Renal cortical epithelial cell (primary cell): ENCODE measurements around the gene DOCK4. TPM values are rescaled to one million over a fixed set of nuclear protein-coding genes. Genes with fewer than 3 reads are reported as not detected.
A peak's percentile ranks its signal among the peaks of the same experiment; 100 is the strongest.

Experiments used
- DNase-seq: peaks from one replicate; pipeline ENCODE4 v3.0.0-alpha.2; 2011; ENCODE audit warnings: low read depth
- total RNA-seq: library from RNA; depleted of rRNA; stranded (reverse); fragments of >200 nt; gene quantifications from 2 replicates; pipeline ENCODE4 v1.2.3, GENCODE V29; 2014

Gene DOCK4
- total RNA-seq, 1 donor from 2014 or later: 50.4 TPM

GRCh38 chr7:111815354-111815753 is 390.8 kb downstream of the DOCK4 start:
- no peak for DNase-seq

- no peak for DNase-seq
Observed at GRCh38 chr7:111813306-111813705, 392.9 kb downstream of the DOCK4 start.

GRCh38 chr7:111806232-111806631 is 400.0 kb downstream of the DOCK4 start:
- DNase-seq: no peak

GRCh38 chr7:111803015-111803758 is 403.0 kb downstream of the DOCK4 start:
- peak; percentile 34 for DNase-seq

GRCh38 chr7:111802194-111802772 is 403.9 kb downstream of the DOCK4 start:
- DNase-seq: no peak

GRCh38 chr7:111801277-111801676 is 404.9 kb downstream of the DOCK4 start:
- DNase-seq: no peak

- no peak for DNase-seq
Observed at GRCh38 chr7:111796671-111797070, 409.5 kb downstream of the DOCK4 start.

- DNase-seq: peak; percentile 77
Observed at GRCh38 chr7:111789870-111790269, 416.3 kb downstream of the DOCK4 start.

- no peak for DNase-seq
Observed at GRCh38 chr7:111789048-111789320, 417.2 kb downstream of the DOCK4 start.

GRCh38 chr7:111788286-111789047 is 417.7 kb downstream of the DOCK4 start:
- DNase-seq: no peak

GRCh38 chr7:111787741-111788140 is 418.5 kb downstream of the DOCK4 start:
- DNase-seq: no peak

GRCh38 chr7:111787099-111787498 is 419.1 kb downstream of the DOCK4 start:
- no peak for DNase-seq

GRCh38 chr7:111785076-111785475 is 421.1 kb downstream of the DOCK4 start:
- DNase-seq: no peak

- no peak for DNase-seq
Observed at GRCh38 chr7:111784296-111784695, 421.9 kb downstream of the DOCK4 start.

- no peak for DNase-seq
Observed at GRCh38 chr7:111783854-111784253, 422.3 kb downstream of the DOCK4 start.

GRCh38 chr7:111780527-111780926 is 425.7 kb downstream of the DOCK4 start:
- no peak for DNase-seq

GRCh38 chr7:111775206-111775605 is 431.0 kb downstream of the DOCK4 start:
- DNase-seq: no peak

GRCh38 chr7:111772716-111773115 is 433.5 kb downstream of the DOCK4 start:
- DNase-seq: no peak

GRCh38 chr7:111771638-111772037 is 434.6 kb downstream of the DOCK4 start:
- DNase-seq: no peak

- no peak for DNase-seq
Observed at GRCh38 chr7:111770116-111770515, 436.1 kb downstream of the DOCK4 start.

- DNase-seq: no peak
Observed at GRCh38 chr7:111765751-111766643, 440.2 kb downstream of the DOCK4 start.

- DNase-seq: peak; percentile 47
Observed at GRCh38 chr7:111763221-111763801, 442.9 kb downstream of the DOCK4 start.
